A549 (cell line): ENCODE data around the gene F12.

Experiments used
- CTCF ChIP-seq: fragments of >200 bp; sonication (Bioruptor Twin); formaldehyde crosslinking; IDR thresholded peaks from 3 replicates; pipeline ENCODE4 v1.5.1; 2016
- MAFK ChIP-seq: fragments of 450-650 bp; IDR thresholded peaks from 2 replicates; pipeline ENCODE4 v1.6.1; 2014; ENCODE audit not compliant: partially characterized antibody

GRCh38 chr5:177366528-177367322 is 42.6 kb downstream of the F12 start:
- TF ChIP-seq CTCF: no peak
- no peak for TF ChIP-seq MAFK
